GM18511 (cell line): ENCODE results near the gene TYW1.
"Not testable (repeated sequence)": the region's sequence is repeated elsewhere in the genome, so short reads cannot be mapped to it uniquely, and the experiment has no call there.

Source experiments
- ATAC-seq: cut with Tn5 transposase; IDR thresholded peaks from one replicate; pipeline ENCODE4 v1.9.1; 2021; ENCODE audit warnings: mild to moderate bottlenecking, moderate library complexity; ENCODE audit not compliant: unreplicated experiment

Gene TYW1

DNA sequence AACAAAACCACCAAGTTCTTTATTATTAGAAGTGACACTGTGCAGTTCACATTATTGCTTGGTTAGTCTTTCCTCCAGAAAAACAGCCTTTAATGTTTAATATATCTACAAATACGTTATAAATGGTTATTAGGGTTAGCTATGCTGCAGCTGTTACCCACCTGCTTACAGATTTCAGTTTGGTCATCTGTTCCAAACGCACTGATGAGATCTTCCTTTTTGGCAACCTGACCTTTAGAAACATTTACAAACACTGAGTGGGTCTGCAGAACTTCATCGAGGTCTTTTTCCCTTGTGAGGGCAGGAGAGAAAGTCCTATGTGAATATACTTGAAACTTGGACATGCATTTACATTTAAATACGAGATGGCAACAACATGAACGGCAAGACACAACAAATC is 2.6 kb upstream of the TYW1 start:
- ATAC-seq = not testable (repeated sequence)

DNA sequence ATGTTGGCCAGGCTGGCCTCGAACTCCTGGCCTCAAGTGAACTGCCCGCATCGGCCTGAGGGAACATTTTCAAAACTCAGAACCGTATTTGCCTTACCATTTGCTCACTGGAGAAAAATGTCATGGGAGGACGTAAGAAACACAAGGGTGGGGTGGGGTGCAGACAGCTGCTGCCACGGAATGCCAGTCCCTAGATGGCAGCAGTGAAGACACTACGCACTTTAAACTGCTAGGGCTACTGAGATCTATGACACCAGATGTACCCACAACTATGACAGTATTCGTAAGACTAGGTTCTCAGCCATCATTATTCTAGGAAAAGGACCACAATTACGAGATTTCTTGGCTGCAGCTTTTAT is 2.0 kb upstream of the TYW1 start:
- peak; percentile 43 for ATAC-seq

DNA sequence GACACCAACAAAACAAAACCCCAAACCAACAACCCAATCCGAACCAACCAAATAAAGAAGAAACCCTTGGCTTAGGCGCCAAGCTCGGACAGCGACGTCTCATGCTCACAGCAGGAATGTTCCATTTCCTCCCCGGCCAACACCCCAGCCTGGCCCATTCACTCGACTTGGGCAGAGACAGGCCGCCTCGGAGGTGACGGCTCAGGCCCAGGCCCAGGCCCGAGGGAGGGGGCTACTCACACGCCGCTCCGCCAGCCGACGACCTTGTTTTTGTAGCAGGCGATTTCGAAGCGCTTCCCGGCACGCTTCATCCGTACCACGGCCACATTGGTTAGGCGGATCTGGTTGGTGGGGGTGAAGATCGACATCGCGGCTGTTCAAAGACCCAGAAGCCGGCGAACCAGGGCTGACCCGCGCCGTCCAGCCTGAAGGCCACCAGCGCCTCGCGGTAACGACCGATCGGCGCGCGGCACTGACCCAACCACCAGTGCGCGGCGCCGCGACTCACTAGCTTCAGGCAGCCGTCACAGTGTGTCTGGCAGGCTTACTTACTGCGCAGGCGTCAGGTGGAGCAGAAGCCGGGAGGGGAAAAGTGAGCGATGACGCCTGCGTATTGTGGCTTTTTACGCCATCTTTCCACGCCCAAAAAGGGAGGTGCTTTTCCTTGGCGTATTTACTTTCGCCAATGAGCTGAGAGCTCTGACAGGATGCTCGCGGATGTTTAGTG is 1.4 kb upstream of the TYW1 start, which contains the start of gene SBDS:
Gene SBDS, minus strand, starts transcription at position 537 of the 727 bp plus-strand sequence. Its CDS starts 169 bp downstream, at position 368.
- ATAC-seq = peak; percentile 64

DNA sequence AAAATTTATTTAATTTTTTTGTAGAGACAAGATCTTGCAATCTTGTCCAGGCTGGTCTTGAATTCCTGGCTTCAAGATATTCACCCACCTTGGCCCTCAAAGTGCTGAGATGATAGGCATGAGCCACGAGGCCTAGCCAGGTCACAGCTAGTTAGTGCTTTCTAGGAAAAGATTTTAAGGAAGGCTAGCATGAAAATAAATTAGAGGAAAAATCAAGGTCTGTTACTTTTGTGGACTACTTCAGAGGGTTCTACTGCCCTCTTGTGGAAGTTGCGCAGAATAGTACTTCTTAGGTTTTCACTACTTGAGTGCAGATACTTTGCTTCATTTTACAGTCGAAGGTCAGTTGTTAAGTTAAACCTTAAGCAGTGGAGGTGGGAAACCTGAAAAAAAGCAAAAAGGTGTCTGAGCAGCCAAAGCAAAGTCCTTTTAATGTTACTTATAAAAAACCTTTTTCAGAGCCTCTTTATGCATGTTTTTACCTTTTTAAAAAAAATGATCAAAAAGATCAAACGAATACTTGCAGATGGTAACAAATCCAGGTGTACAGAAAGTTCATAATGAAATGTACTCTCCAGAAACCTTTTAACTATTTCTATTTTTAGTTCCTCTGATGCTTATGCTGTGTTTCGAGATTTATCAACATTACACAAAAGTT is 4.1 kb downstream of the TYW1 start:
- not testable (repeated sequence) for ATAC-seq

DNA sequence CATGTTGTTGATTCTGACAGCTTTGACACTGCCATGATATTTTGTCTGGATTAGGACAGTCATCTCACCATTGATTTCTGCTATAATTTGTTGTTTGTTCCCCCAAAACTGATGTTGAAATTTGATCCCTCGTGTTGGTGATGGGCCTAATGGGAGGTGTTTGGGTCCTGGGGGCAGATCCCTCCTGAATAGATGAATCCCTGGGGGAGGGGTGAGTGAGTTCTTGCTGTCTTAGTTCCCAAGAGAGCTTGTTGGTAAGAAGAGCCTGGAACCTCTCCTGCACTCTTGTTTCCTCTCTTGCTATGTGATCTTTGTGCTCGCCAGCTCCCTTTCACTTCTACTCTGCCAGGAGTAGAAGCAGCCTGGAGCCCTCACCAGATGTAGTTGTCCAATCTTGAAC is 7.5 kb downstream of the TYW1 start:
- not testable (repeated sequence) for ATAC-seq

DNA sequence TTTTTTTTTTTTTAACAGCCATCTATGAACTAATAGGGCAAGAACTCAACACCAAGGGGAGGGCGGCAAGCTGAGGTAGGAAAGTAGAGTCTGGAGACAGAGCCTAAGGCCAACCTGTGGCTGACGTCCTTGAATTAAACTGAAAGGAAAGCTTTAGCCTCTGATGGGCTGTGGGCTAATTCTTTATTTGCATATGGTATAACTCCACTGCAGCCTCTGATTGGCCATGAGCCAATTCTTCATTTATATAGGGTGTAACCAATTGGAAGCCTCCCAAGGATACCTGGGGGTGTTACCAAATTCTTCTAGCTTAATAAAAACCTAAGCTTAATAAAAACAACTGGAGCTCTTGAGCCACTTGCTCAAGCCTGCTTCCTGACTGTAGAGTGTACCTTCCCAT is 10.3 kb downstream of the TYW1 start:
- no peak for ATAC-seq

DNA sequence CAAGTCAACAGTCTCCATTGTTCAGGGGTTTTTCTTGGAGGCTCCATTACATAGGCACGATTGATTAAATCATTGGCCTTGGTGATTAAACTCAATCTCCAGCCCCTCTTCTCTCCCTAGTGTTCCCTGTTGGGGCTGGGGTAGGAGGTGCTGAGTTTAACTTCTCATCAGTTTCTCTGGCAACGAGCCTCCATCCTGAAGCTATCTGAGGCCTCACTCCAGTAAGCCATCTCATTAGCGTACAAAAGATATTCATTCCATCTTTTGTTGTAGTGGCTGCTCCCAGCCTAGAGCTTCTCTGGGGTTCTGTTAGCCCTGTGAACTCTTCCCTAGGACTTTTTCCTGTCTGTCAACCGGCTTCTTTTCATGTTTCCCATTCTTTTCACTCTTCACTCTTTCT is 11.6 kb downstream of the TYW1 start:
- ATAC-seq = no peak

DNA sequence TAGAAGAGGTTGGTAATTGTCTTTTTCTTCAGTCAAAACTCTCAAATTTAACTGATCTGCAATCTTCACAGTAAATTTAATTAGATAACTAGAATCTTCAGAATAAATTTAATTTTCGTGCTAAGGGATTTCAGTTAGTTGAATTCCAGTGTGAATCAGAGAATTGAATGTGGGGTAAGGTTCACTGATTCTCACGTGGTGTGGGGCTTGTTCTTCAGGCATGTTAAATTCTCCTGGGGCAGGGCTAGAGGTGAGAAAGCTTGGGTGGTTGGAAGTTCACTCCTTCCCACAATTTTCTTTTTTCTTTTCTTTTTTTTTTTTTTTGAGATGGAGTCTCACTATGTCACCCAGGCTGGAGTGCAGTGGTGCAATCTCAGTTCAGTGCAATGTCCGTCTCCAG is 13.0 kb downstream of the TYW1 start:
- ATAC-seq = not testable (repeated sequence)

DNA sequence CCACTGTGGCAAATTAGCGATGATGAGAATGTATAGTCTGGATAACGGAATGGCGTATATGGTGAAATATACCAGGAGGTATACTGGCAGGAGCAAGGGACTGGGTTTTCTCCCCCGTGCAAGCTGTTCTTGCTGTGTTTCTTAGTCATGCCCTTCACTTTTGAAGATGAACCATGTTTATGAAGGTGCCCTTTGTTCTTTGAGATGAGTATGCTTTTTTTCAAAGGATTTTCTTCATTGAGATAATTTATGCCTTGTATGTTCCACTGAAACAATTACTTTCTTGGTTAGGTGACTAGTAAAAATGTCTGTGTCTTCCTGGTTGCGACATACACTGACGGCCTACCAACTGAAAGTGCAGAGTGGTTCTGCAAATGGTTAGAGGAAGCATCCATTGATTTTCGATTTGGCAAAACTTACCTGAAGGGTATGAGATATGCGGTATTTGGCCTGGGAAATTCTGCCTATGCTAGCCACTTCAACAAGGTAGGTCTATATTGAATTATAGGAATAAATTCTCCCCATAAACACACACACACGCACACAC is 17.5 kb downstream of the TYW1 start:
- not testable (repeated sequence) for ATAC-seq

DNA sequence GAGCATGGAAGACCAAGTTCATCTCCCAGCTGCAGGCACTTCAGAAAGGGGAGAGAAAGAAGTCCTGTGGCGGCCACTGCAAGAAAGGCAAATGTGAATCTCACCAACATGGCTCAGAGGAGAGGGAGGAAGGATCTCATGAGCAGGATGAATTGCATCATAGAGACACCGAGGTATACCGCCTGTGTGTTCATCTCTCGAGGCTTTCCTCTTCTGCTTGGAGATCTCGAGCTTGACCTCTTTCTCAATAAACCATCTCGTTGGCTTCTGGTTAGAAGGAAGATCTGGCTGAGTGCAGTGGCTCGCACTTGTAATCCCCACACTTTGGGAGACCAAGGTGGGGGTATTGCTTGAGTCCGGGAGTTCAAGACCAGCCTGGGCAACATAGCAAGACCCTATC is 21.3 kb downstream of the TYW1 start:
- ATAC-seq = not testable (repeated sequence)

DNA sequence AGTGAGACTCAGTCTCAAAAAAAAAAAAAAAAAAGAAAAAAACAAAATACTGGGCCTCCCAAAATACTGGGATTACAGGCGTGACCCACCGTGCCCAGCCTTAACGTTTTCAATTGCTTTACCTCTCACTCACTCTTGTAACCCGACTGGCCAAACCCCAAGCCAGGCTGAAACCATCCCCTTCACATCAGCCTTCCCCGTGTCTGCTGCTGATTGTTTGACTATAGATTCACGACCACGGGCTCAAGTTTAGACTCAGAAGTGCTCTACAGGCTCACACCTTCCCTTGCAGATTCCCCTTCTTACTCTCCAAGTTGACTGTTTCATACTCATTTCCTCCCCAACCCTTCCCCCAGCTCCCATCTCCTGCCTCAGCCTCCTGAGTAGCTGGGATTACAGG is 22.3 kb downstream of the TYW1 start:
- ATAC-seq = no peak

DNA sequence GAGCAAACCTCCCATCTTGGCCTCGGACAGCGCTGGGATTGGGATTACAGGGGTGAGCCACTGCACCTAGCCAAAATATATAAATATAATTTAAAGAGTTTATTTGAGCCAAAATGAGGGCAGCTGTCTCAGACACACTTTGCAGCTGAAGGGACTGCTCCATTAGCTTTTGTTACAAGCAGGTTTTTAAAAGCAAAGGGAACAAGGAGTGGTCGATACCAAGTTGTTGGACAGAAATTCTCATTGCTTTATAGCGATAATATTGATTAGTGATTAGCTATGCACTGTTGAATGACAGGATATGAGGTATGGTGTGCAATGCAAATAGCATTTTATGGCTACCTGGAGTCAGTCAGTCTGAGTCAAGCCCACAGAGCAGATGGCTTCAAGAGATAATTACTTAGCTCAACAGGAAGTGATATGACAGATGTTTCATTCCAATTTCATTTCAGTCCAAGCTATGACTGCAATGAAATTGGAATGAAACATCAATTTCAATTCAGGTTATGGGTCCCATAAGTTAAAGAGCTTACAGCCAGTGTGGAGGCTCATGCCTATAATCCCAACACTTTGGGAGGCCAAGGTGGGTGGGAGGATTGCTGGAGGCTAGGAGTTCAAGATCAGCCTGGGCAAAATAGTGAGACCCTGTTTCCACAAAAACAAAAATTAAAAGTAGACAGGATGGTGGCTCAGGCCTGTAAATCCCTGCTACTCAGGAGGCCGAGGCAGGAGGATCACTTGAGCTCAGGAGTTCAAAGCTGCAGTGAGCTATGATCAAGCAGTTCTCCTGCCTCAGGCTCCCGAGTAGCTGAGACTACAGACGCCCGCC is 23.1 kb downstream of the TYW1 start:
- no peak for ATAC-seq

DNA sequence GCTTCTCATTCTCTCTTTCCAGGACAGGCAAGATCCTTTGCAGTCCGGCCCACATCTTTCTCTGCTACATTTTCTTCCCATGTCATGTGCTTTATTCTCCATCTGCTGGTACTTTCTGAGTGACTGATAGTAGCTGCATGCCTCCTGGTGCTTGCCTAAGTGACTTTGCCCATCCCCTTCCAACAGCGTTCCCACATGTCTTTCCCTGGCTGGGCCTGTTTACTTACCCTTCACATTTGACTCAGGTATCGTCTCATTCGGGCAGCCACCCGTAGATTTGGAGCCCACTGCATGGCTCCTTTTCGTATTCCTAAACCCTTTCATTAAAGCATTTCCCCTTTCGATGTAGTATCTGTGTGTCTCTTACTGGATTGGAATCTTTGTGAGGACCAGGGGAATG is 24.6 kb downstream of the TYW1 start:
- ATAC-seq = no peak

DNA sequence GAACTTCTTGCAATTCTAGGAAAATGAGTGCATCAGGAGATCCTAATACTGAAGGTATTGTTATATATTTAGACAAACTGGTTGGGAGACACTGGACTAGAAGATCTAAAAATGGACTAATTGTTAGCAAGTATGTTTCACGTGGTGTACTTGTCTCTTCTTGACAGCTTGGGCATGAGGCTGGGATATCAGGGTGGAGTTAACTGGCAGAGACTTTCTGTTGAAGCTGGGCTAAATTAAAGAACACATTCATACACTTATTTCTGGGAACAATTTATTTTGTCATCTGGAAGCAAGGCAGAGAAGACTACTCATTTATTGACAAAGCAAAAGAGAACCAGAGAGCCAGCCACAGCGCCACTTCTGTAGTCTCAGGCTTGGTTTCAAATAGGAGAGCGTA is 25.9 kb downstream of the TYW1 start:
- no peak for ATAC-seq

DNA sequence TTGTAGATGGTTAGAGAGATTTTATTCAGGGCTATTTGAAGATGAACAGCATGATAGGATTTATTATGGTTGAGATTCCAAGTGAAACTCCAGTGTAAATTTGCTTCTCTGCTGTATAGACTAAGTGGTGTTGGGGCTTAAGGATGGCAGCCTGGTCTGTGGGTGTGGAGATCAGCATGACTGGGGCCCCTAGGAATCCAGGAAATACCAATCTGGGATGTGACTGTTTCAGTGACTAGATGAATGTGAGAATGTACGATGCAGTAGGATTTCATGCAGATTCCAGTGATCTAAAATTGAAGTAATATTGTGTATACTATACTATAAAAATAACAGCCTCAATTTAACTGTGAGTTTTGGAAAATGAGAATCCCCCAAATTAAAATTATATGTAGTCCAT is 28.8 kb downstream of the TYW1 start:
- not testable (repeated sequence) for ATAC-seq

DNA sequence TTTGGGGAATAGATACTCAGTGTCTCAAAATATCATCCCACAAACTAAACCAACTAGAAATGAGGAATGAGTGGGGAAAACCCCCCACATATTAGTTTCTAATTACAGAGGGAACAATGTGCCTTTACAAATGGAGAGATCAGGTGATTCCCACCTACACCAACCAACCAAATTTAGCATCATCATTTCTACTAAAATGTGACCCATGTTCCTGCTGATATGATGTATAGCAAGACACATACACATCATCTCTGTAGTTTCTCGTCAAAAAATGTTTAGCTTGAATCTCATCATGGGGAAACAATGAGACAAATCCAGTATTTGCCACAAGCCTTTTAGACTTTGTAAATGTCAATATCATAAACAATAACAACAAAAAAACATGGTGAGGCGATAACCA is 35.1 kb downstream of the TYW1 start:
- ATAC-seq = not testable (repeated sequence)

DNA sequence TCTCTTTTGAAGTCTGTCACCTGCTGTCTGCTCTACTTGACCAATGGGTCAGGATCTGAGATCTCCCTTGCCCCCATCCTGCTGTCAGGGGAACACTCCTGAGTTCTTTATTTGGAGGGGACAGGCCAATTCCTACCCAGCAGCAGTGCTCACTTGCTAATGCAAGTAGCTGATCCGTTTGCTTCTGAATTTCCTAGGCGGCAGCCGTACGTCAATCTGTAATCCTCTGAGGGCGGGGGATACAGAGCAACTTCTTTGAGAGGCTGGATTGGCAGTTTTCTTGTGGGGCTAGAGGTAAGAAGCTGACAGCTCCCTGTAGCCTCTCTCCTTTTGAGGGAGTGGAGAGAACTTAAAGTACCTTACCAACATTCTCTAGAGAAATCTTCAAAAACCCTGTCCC is 36.6 kb downstream of the TYW1 start:
- no peak for ATAC-seq

DNA sequence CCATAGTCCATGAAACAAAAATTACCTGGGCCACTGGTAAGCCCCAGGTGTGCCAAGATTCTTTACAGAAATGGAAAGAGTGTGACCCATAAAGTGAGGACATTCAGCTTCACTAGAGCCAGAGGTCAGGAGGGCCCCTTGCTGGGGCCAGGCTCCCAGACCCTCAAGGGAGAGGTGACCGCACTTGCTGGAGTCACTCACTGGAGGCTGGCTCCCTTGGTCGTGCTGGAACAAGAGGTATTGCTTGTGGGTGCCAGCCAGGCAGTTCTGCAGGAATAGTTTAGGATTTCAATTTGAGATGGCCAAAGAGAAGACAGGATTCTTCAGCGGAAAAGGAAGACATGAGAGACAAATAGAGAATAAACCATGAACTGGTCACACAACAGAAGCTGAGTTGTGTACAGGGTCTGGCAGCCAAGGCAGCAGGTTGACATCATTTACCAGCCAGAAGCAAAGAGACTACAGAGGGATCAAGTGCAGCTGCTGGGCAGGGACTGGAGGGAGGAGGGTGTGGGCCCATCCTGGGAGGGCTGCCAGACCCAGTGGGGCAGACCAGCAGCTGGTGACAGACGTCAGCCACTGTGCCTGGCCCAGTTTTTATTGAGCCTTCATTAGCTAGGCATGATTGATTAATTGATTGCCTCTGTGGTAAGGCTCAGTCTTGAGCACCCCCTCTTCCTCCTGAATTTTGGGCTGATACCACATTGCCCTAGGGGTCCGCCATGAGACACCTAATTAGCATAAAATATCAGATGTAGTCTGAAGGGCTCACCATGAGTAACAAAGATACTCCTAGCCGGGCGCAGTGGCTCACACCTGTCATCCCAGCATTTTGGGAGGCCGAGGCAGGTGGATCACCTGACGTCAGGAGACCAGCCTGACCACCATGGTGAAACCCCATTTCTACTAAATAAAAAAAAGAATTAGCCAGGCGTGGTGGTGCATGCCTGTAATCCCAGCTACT is 40.1 kb downstream of the TYW1 start:
- ATAC-seq = not testable (repeated sequence)

DNA sequence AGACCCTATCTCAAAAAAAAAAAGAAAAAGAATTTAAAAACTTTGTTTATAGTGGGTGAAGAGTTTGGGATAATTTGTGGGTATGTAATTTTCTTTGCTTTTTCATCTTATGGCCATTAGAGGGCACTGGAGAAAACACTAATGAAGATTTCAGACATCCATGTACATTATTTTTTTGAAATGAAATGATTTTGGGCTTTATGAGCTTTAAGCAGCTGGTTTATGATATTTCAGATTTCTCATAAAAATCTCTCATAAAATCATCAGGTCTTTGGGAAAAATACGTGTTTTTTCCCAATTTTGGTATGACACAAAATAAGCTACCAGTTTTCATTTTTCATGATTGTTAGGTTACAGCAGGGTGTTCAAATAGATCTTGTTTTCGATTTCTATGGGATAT is 44.2 kb downstream of the TYW1 start:
- ATAC-seq = not testable (repeated sequence)
